SU-DHL-6 (cell line): ENCODE measurements around the gene SGCD.

Experiments
- H2AFZ ChIP-seq: fragments of 200-600 bp; sonication (generic); 2 replicates; pipeline ENCODE4 v1.6.1; 2014; ENCODE audit warnings: low read depth, mild to moderate bottlenecking, moderate library complexity, mixed read lengths, antibody characterized with exemption, low read length; ENCODE audit not compliant: severe bottlenecking
- H3F3A ChIP-seq: fragments of 200-600 bp; shearing (Covaris generic); 2 replicates; pipeline ENCODE4 v1.6.0; 2016; ENCODE audit warnings: antibody characterized with exemption, mild to moderate bottlenecking; ENCODE audit not compliant: insufficient read depth
- H3K27ac ChIP-seq: fragments of 200-600 bp; sonication (generic); 2 replicates; pipeline ENCODE4 v1.5.1; 2016; ENCODE audit warnings: low read depth, mild to moderate bottlenecking, low read length, moderate library complexity, mixed read lengths
- H3K27me3 ChIP-seq: fragments of 200-600 bp; sonication (generic), shearing (Covaris generic); 2 replicates; pipeline ENCODE4 v1.6.0; 2014; ENCODE audit warnings: mild to moderate bottlenecking, low read length
- H3K36me3 ChIP-seq: fragments of 200-600 bp; sonication (generic); 2 replicates; pipeline ENCODE4 v1.6.1; 2014; ENCODE audit warnings: mild to moderate bottlenecking, low read length, mixed read lengths
- H3K4me2 ChIP-seq: fragments of 300-600, 200-600 bp; shearing (Covaris generic), sonication (generic); 2 replicates; pipeline ENCODE4 v1.6.0; 2014; ENCODE audit warnings: low read length, low read depth, mild to moderate bottlenecking; ENCODE audit not compliant: poor library complexity, severe bottlenecking
- H3K4me3 ChIP-seq: fragments of 200-600 bp; sonication (generic); 2 replicates; pipeline ENCODE4 v1.5.1; 2014; ENCODE audit warnings: antibody characterized with exemption, low read length, mild to moderate bottlenecking, mixed read lengths; ENCODE audit not compliant: insufficient read depth, poor library complexity, severe bottlenecking
- H3K79me2 ChIP-seq: fragments of 200-600 bp; sonication (generic); 2 replicates; pipeline ENCODE4 v1.6.1; 2014; ENCODE audit warnings: mild to moderate bottlenecking, low read length, moderate library complexity; ENCODE audit not compliant: insufficient read depth
- H3K9ac ChIP-seq: fragments of 200-600 bp; sonication (generic); 2 replicates; pipeline ENCODE4 v1.7.0; 2014; ENCODE audit warnings: mild to moderate bottlenecking, low read length
- H3K9me2 ChIP-seq: fragments of 200-600 bp; sonication (generic); replicated peaks from 2 replicates; pipeline ENCODE4 v1.6.1; 2014; ENCODE audit warnings: low read length; ENCODE audit not compliant: insufficient read depth
- H3K9me3 ChIP-seq: fragments of 200-600 bp; sonication (generic); 2 replicates; pipeline ENCODE4 v1.6.1; 2014; ENCODE audit warnings: low read length, mixed read lengths; ENCODE audit not compliant: insufficient read depth
- H4K20me1 ChIP-seq: fragments of 200-600 bp; sonication (generic); 2 replicates; pipeline ENCODE4 v1.6.1; 2014; ENCODE audit warnings: low read depth, mild to moderate bottlenecking, antibody characterized with exemption, low read length, moderate library complexity, mixed read lengths
- CTCF ChIP-seq: fragments of 200-600 bp; sonication (generic); IDR thresholded peaks from one replicate; pipeline ENCODE4 v1.5.1; 2017; ENCODE audit warnings: antibody characterized with exemption, mild to moderate bottlenecking, low read length, moderate library complexity; ENCODE audit not compliant: insufficient read depth, poor library complexity, severe bottlenecking
- EZH2phosphoT487 ChIP-seq: fragments of 200-600 bp; sonication (generic), shearing (Covaris generic); conservative IDR thresholded peaks from 2 replicates; pipeline ENCODE4 v1.6.1; 2018; ENCODE audit warnings: mild to moderate bottlenecking, antibody characterized with exemption, low read length, moderate library complexity, mixed read lengths

The SGCD gene

GRCh38 chr5:156585999-156586398, 259.0 kb downstream of the SGCD start:
- Histone ChIP-seq H3K9me3 (no peaks in the 10 kb centered on the region), H3K9ac (no peak overlapping the region), H3K4me3 (no peak overlapping the region), H3K27me3 (no peaks in the 10 kb centered on the region), H4K20me1 (no peaks in the 10 kb centered on the region), H3K9me2 (no peaks in the 10 kb centered on the region), H3K4me2 (no peak overlapping the region), H3K79me2 (no peaks in the 10 kb centered on the region), H3K36me3 (no peaks in the 10 kb centered on the region), H3K27ac (no peak overlapping the region), H2AFZ (no peak overlapping the region), H3F3A (no peaks in the 10 kb centered on the region)
- TF ChIP-seq EZH2phosphoT487 (no peak), CTCF (no peak)

- H4K20me1 ChIP-seq: no peaks in the 10 kb centered on the region
- TF ChIP-seq EZH2phosphoT487: no peak
- no peak for TF ChIP-seq CTCF
- no peak overlapping the region for H2AFZ ChIP-seq
- no peaks in the 10 kb centered on the region for H3K79me2 ChIP-seq
- no peak overlapping the region for H3K27ac ChIP-seq
- no peaks in the 10 kb centered on the region for H3K9me2 ChIP-seq
- no peak overlapping the region for H3K4me3 ChIP-seq
- no peak overlapping the region for H3K4me2 ChIP-seq
- H3K36me3 ChIP-seq: no peaks in the 10 kb centered on the region
- H3K9ac ChIP-seq: no peak overlapping the region
- H3K9me3 ChIP-seq: no peaks in the 10 kb centered on the region
- no peaks in the 10 kb centered on the region for H3F3A ChIP-seq
- no peaks in the 10 kb centered on the region for H3K27me3 ChIP-seq
Measured at GRCh38 chr5:156587012-156587411, 260.0 kb downstream of the SGCD start.

- H3K4me2 ChIP-seq: no peak overlapping the region
- H3F3A ChIP-seq: no peaks in the 10 kb centered on the region
- H3K9me2 ChIP-seq: no peaks in the 10 kb centered on the region
- no peaks in the 10 kb centered on the region for H3K27me3 ChIP-seq
- no peak overlapping the region for H3K9ac ChIP-seq
- no peaks in the 10 kb centered on the region for H3K9me3 ChIP-seq
- no peaks in the 10 kb centered on the region for H3K36me3 ChIP-seq
- H3K79me2 ChIP-seq: no peaks in the 10 kb centered on the region
- no peak for TF ChIP-seq CTCF
- TF ChIP-seq EZH2phosphoT487: no peak
- H2AFZ ChIP-seq: no peak overlapping the region
- no peak overlapping the region for H3K4me3 ChIP-seq
- no peak overlapping the region for H3K27ac ChIP-seq
- H4K20me1 ChIP-seq: no peaks in the 10 kb centered on the region
Measured at GRCh38 chr5:156588306-156588705, 261.3 kb downstream of the SGCD start.
